Esophagus squamous epithelium (tissue), 4 donors: Measurements from ENCODE around the gene KLHDC3.

Experiments
- POLR2A ChIP-seq, 4 donors: fragments of 450-650 bp; IDR thresholded peaks; one replicate each; pipeline ENCODE4 v1.6.1; 2017; ENCODE audit warnings: antibody characterized with exemption in 4 of 4, mild to moderate bottlenecking in 4 of 4, moderate library complexity in 3 of 4
- TF ChIP-seq, protein P1 (sequence below), 6 experiments: fragments of 450-650 bp in 4 of 6; fragments of 200-600 bp in 2 of 6; sonication (generic) in 2 of 6; IDR thresholded peaks; one replicate each; pipeline ENCODE4 v1.5.1; 2016 to 2019; ENCODE audit warnings: antibody characterized with exemption in 6 of 6, mild to moderate bottlenecking in 4 of 6, moderate library complexity in 4 of 6

- TF ChIP-seq, protein P1, sequence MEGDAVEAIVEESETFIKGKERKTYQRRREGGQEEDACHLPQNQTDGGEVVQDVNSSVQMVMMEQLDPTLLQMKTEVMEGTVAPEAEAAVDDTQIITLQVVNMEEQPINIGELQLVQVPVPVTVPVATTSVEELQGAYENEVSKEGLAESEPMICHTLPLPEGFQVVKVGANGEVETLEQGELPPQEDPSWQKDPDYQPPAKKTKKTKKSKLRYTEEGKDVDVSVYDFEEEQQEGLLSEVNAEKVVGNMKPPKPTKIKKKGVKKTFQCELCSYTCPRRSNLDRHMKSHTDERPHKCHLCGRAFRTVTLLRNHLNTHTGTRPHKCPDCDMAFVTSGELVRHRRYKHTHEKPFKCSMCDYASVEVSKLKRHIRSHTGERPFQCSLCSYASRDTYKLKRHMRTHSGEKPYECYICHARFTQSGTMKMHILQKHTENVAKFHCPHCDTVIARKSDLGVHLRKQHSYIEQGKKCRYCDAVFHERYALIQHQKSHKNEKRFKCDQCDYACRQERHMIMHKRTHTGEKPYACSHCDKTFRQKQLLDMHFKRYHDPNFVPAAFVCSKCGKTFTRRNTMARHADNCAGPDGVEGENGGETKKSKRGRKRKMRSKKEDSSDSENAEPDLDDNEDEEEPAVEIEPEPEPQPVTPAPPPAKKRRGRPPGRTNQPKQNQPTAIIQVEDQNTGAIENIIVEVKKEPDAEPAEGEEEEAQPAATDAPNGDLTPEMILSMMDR (IDR thresholded peaks at IDR 0.05), result no peak
- TF ChIP-seq POLR2A (IDR thresholded peaks at IDR 0.05), result no peak
These were observed 7.8 kb upstream of the KLHDC3 start for GRCh38 chr6:43006251-43006650.
